Stimulated activated CD4-positive, alpha-beta T cell treated with anti-CD3 and anti-CD28 coated beads, TNF-alpha, amount 100 ng/mL, for 24 hours (primary cell): ENCODE measurements around the gene C11orf87.

Experiments used
- DNase-seq, 3 experiments: peaks; one replicate each; pipeline ENCODE4 v3.0.0-alpha.2; 2020; ENCODE audit warnings: low read depth in 3 of 3

Gene C11orf87

GRCh38 chr11:109421981-109422869 is at the start of gene C11orf87:
C11orf87 (plus strand) TSS chr11:109422190; CDS start chr11:109423634, 1,444 bp downstream.
- DNase-seq = no peak

DNA sequence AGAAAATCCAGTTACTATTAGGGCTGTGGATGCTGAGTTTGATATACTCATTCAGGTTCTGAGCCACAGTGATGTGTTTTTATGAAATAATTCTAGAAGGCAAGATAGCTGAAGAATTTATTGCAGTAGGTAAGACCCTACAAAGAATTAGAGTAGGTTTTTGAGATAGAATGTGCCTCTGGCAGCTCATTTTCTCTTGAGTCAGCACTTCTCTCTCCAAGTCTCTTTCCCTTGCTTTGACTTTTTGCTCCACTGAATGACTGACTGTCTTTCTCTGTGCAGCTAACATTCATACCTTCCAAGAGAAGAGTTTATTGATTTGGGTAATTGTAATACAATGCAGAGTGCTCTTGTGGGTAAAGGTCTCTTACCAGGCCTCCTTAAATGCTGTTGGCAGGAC is 48.0 kb upstream of the C11orf87 start:
- no peak for DNase-seq

- no peak for DNase-seq
These were observed 47.5 kb upstream of the C11orf87 start for GRCh38 chr11:109374441-109374840.

GRCh38 chr11:109377039-109377742 is 44.8 kb upstream of the C11orf87 start:
- DNase-seq = no peak

GRCh38 chr11:109378034-109378433 is 44.0 kb upstream of the C11orf87 start:
- DNase-seq = no peak

- DNase-seq = no peak
These were observed 38.7 kb upstream of the C11orf87 start for GRCh38 chr11:109383306-109383705.

DNA sequence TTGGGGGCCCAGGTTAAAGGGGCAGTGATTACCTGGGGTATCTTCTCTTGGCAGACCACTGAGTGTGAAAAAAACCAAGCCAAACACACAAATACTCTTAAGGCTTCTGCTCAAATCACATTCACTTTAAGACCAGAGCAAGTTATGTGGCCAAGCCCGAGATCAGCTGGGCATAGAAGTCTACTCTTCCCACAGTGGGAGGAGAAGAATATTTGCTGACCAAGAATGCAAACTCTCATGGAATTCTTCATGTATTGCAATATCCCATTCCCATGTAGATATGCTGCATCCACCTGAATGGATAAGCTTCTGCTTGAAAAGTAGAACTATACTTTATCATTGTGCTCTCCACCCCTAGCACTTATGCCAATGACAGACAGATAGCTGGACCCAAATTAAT is 37.1 kb upstream of the C11orf87 start:
- DNase-seq = no peak

DNA sequence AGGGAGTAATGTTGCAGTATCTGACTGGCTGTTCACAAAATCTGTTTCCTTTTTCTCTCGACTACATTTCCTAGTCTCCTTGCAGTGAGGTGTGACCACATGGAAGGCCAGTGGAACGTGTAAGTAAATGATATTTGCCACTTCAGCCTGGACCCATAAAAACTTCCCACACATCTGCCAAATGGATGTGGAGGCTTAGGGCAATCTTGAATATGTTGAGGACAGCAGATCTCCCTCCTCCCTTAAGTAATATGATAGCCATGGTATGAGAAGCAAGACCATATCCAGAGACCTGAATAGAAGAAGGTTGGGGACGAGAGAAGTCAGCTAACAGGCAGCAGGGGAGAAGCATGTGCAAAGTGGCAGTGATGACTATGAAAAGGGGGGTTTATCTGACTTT is 33.0 kb upstream of the C11orf87 start:
- no peak for DNase-seq

DNA sequence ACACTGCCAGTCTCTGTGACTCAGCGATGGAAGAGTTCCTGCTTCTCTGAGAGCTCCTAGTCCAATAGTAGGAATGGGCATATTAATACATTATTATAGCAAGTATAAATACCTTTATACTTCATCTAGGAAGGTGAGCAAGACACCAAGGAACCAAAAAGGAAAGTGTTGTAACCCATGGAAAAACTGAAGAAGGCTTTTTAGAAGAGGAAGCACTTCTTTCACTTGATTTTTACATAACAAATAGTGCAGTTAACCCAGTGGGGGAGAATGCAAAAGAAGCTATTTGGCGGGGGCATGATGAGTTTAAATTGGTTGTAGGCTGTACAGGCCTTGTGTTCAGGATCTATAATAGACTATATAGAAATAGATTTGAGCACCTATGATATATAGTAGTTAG is 31.2 kb upstream of the C11orf87 start:
- no peak for DNase-seq

GRCh38 chr11:109401545-109401944 is 20.4 kb upstream of the C11orf87 start:
- DNase-seq = no peak

- no peak for DNase-seq
These were observed 16.3 kb upstream of the C11orf87 start for GRCh38 chr11:109405671-109406070.

- no peak for DNase-seq
These were observed 5.4 kb upstream of the C11orf87 start for GRCh38 chr11:109416601-109417000.

- DNase-seq = no peak
These were observed 978 bp downstream of the C11orf87 start for GRCh38 chr11:109422870-109423465.

DNA sequence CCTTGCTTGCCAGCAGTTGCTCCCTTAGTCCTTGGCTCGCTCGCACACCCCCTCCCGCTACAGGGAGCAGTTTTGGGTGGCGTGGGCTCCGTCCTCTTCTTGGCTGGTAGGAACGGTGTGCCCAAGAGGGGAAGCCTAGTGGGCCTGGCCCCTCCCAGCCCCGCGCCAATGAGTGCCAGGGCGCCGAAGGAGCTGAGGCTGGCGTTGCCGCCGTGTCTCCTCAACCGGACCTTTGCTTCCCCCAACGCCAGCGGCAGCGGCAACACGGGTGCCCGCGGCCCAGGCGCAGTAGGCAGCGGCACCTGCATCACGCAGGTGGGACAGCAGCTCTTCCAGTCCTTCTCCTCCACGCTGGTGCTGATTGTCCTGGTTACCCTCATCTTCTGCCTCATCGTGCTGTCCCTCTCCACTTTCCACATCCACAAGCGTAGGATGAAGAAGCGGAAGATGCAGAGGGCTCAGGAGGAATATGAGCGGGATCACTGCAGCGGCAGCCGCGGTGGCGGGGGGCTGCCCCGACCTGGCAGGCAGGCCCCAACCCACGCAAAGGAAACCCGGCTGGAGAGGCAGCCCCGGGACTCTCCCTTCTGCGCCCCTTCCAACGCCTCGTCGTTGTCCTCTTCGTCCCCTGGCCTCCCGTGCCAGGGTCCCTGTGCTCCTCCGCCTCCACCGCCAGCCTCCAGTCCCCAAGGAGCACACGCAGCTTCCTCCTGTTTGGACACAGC is 1.6 kb downstream of the C11orf87 start:
- no peak for DNase-seq

DNA sequence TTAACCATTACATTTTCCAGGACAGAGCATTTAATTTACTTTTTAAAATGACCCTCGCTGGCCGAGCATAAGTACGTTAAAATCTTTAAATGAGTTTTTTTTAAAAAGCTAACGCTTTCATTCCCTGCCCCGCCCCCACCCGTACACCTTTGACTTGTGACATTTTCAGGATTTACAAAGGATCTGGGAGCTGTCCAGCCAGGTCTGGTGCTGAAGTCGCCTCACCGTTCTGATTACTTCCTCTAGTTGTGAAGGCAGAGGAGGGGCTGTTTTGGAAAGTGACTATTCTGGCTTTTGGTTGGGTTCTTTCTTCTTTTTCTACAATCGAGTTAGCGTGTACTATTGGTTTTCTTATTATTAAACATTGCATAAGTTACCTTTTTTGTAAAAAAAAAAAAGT is 2.9 kb downstream of the C11orf87 start:
- DNase-seq = no peak

- no peak for DNase-seq
These were observed 3.6 kb downstream of the C11orf87 start for GRCh38 chr11:109425554-109425953.

DNA sequence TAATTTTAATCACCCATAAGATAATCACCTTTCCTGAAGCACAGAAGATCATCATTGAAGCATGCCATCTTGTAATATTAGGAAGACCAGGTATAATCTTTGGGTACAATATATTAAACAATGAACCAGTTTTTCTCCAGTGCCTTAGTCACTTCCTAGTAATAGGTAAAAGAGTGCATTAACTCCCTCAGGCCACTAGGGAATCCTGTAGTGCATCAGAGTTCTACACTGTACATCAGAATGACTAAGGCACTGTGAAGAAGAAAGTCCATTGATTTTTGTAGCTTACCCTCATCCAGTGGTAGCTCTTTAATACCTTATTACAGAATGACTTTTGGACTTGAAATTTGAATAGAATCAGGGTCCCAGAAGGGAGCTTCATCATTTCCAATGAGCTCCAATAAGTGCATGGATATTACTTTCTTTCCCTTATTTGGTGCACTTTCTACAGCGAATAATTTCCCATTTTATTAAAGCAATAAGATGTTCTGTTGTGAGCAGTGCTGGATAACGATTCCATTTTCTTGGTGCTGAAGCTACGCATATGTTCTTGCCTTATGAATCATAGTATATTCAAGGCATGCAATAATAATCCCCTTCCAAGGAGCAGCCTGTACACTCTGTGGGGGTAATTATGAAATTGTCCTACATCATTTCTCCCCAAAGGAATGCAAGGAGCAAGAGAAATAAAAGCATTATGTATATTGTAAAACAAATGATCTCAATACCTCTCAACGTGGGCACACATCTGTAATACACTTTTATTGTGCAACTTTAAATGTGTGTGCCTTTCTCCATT is 4.7 kb downstream of the C11orf87 start:
- DNase-seq = no peak

GRCh38 chr11:109432105-109432504 is 10.1 kb downstream of the C11orf87 start:
- no peak for DNase-seq

DNA sequence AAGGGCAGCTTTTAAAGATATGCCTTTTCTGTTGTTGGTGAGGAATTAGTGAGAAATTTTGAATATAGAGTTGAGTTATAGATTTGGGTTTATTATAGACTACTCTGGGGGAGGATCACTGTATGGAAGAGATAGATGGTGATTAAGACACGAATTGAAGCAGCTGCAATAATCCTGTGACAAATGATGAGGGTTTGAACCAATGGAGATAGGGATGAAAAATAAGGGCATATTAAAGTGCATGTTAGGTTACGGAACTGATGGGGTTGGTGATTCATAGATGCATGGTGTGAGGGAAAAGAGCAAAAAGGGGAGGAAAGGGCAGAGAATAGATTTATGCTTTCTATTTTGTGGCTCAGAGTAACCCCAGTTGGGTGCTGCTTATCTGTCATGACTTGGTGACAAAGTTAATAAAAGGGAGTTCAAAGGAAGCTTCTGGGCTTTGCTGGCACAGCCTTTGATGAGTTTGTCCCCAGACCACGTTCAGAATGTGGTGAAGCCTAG is 11.8 kb downstream of the C11orf87 start:
- no peak for DNase-seq

- no peak for DNase-seq
These were observed 13.2 kb downstream of the C11orf87 start for GRCh38 chr11:109435121-109435742.
